Cardiac muscle cell (in vitro differentiated cells and primary cell): ENCODE results near the gene SPAG6. TPM values are rescaled to one million over a fixed set of nuclear protein-coding genes. Genes with fewer than 3 reads are reported as not detected.
A peak's percentile ranks its signal among the peaks of the same experiment; 100 is the strongest.

Experiments
- DNase-seq, 2 donors: peaks; one replicate each; pipeline versions ENCODE4 v3.0.0 to v3.0.0-alpha.2; 2010 to 2017; ENCODE audit warnings: low read depth in 1 of 2, low spot score in 1 of 2
- H3K27ac ChIP-seq: fragments of 200-600 bp; sonication (generic); 2 replicates; pipeline ENCODE4 v1.5.1; 2016
- H3K27me3 ChIP-seq: fragments of 200-600 bp; sonication (generic); 2 replicates; pipeline ENCODE4 v1.6.0; 2016; ENCODE audit warnings: control low read depth
- H3K36me3 ChIP-seq: fragments of 200-600 bp; sonication (generic); 2 replicates; pipeline ENCODE4 v1.5.1; 2016; ENCODE audit warnings: control low read depth
- H3K4me1 ChIP-seq: fragments of 200-600 bp; sonication (generic); 2 replicates; pipeline ENCODE4 v1.8.1; 2017; ENCODE audit warnings: low read depth, mild to moderate bottlenecking, mixed run types
- H3K4me3 ChIP-seq: fragments of 200-600 bp; sonication (generic); 2 replicates; pipeline ENCODE4 v1.5.1; 2016; ENCODE audit warnings: mild to moderate bottlenecking
- H3K9me3 ChIP-seq: fragments of 200-600 bp; sonication (generic); 2 replicates; pipeline ENCODE4 v1.5.1; 2017; ENCODE audit warnings: low read depth, mild to moderate bottlenecking, control low read depth
- CTCF ChIP-seq: IDR thresholded peaks from 2 replicates; pipeline ENCODE4 v1.5.1; 2012; ENCODE audit warnings: low read depth, mild to moderate bottlenecking, low read length
- polyA plus RNA-seq: library from polyadenylated mRNA; unstranded; fragments of >200 nt; fragmentation: Nextera tagmentation; extraction: Ambion mirVana; gene quantifications from 2 replicates; pipeline ENCODE4 v1.2.1, GENCODE V29; 2016
- total RNA-seq: library from RNA; depleted of rRNA; stranded (reverse); fragments of >200 nt; gene quantifications from 2 replicates; pipeline ENCODE4 v1.2.3, GENCODE V29; 2016

Gene SPAG6
- total RNA-seq, result not detected in 2 replicates
- 0.66 TPM in 1 of 2 replicates, not detected in the other for polyA plus RNA-seq

- Histone ChIP-seq H3K27me3 (peaks cover 96% of the 10 kb centered on the region), H3K27ac (no peak within 1 kb of the TSS), H3K9me3 (no peaks in the 10 kb centered on the region), H3K4me1 (peaks cover 5% of the 10 kb centered on the region), H3K36me3 (no peaks in the 10 kb centered on the region), H3K4me3 (peak within 1 kb of the TSS; percentile 20)
- peak in 1 of 2 donors; percentile 35 for DNase-seq
- no peak for TF ChIP-seq CTCF
Observed at GRCh38 chr10:22345301-22346095, at the start of gene SPAG6. Gene SPAG6 (plus strand): TSS chr10:22345496. CDS start chr10:22345612, 116 bp downstream.

- DNase-seq, result no peak
- H3K9me3 ChIP-seq, result no peaks in the 10 kb centered on the region
- no peaks in the 10 kb centered on the region for H3K36me3 ChIP-seq
- H3K4me3 ChIP-seq, result no peak overlapping the region
- peaks cover 6% of the 10 kb centered on the region for H3K27me3 ChIP-seq
- no peaks in the 10 kb centered on the region for H3K4me1 ChIP-seq
- TF ChIP-seq CTCF, result no peak
- H3K27ac ChIP-seq, result no peak overlapping the region
Observed at GRCh38 chr10:22301193-22301592, 44.1 kb upstream of the SPAG6 start.

GRCh38 chr10:22303461-22303860 lies 41.8 kb upstream of the SPAG6 start:
- TF ChIP-seq CTCF, result no peak
- peaks cover 12% of the 10 kb centered on the region for H3K27me3 ChIP-seq
- no peak for DNase-seq
- no peaks in the 10 kb centered on the region for H3K9me3 ChIP-seq
- H3K4me1 ChIP-seq, result no peaks in the 10 kb centered on the region
- no peak overlapping the region for H3K4me3 ChIP-seq
- H3K36me3 ChIP-seq, result no peaks in the 10 kb centered on the region
- H3K27ac ChIP-seq, result no peak overlapping the region

GRCh38 chr10:22305721-22306120 lies 39.6 kb upstream of the SPAG6 start:
- TF ChIP-seq CTCF, result no peak
- Histone ChIP-seq H3K4me1 (no peaks in the 10 kb centered on the region), H3K36me3 (no peaks in the 10 kb centered on the region), H3K27me3 (peaks cover 20% of the 10 kb centered on the region), H3K9me3 (no peaks in the 10 kb centered on the region), H3K27ac (no peak overlapping the region), H3K4me3 (no peak overlapping the region)
- DNase-seq, result peak in 1 of 2 donors; percentile 6

- Histone ChIP-seq H3K9me3 (no peaks in the 10 kb centered on the region), H3K27ac (no peak overlapping the region), H3K27me3 (peaks cover 45% of the 10 kb centered on the region), H3K4me1 (no peaks in the 10 kb centered on the region), H3K4me3 (no peak overlapping the region), H3K36me3 (no peaks in the 10 kb centered on the region)
- no peak for TF ChIP-seq CTCF
- peak in 1 of 2 donors; percentile 11 for DNase-seq
Observed at GRCh38 chr10:22308390-22308789, 36.9 kb upstream of the SPAG6 start.
